ENCODE measurements around the gene TEX36.
"Not testable (repeated sequence)": the region's sequence is repeated elsewhere in the genome, so short reads cannot be mapped to it uniquely, and the experiment has no call there.

The TEX36 gene

GRCh38 chr10:125683063-125683462 lies at the start of gene TEX36:
Gene TEX36 (minus strand): TSS chr10:125683163. CDS start chr10:125682989, 174 bp downstream.
- DNase-seq (ENCODE audit: low read depth) = no peak

- no peak for DNase-seq (ENCODE audit: low read depth)
These were observed 44.5 kb upstream of the TEX36 start for GRCh38 chr10:125727436-125727835.

GRCh38 chr10:125726914-125727313 lies 44.0 kb upstream of the TEX36 start:
- DNase-seq (ENCODE audit: low read depth) = no peak

GRCh38 chr10:125722811-125723210 lies 39.8 kb upstream of the TEX36 start:
- DNase-seq (ENCODE audit: low read depth) = no peak

GRCh38 chr10:125721035-125721434 lies 38.1 kb upstream of the TEX36 start:
- no peak for DNase-seq (ENCODE audit: low read depth)

- no peak for DNase-seq (ENCODE audit: low read depth)
These were observed 37.0 kb upstream of the TEX36 start for GRCh38 chr10:125720002-125720382.

DNA sequence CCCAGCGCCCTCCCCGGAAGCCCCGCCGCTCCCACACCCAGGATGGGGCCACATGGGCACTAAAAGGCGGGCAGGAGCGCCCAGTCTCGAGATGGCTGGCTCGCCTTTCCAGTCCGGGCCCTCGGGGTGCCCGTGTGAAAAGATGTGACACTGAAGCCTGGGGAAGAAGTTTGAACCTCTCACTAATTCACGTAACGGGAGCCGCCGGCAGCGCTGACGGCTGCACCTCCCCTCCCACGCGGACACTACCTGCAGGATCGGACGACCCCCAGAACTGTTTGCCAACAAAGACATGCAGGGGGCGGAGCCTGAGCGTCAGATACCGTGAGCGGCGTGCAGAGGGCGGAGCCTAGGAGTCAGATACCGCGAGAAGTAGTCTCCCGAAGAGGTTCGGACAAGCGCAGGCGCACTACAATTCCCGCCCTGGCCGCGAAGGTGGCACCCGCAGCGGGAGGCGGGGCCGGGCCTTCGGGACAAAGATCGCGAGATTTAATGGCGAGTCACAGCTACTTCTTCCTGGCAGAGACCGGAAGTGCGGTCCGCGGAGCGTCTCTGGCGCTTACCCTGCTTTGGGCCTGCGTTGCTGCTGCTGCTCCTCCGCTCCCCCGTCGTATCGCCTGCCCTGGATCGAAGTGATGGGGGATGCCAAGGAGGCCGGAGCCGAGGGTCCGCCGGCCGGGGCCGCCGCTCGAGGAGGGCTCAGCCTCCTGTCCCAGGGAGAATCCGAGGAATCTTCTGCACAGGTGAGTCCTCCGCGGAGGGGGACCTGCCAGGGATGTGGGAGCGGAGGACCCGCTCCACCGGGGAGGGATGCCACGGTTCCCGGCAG lies 36.4 kb upstream of the TEX36 start, which contains the start of gene EDRF1:
Gene EDRF1 (plus strand): TSS at position 537 of the 829 bp plus-strand sequence. CDS start 99 bp downstream, at position 636.
- peak; percentile 98 for DNase-seq (ENCODE audit: low read depth)

DNA sequence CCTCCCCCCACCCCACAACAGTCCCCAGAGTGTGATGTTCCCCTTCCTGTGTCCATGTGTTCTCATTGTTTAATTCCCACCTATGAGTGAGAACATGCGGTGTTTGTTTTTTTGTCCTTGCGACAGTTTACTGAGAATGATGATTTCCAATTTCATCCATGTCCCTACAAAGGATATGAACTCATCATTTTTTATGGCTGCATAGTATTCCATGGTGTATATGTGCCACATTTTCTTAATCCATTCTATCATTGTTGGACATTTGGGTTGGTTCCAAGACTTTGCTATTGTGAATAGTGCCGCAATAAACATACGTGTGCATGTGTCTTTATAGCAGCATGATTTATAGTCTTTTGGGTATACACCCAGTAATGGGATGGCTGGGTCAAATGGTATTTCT lies 31.8 kb upstream of the TEX36 start:
- DNase-seq (ENCODE audit: low read depth) = not testable (repeated sequence)

GRCh38 chr10:125711110-125711750 lies 28.3 kb upstream of the TEX36 start:
- DNase-seq (ENCODE audit: low read depth) = no peak

- no peak for DNase-seq (ENCODE audit: low read depth)
These were observed 26.9 kb upstream of the TEX36 start for GRCh38 chr10:125709553-125710474.

- no peak for DNase-seq (ENCODE audit: low read depth)
These were observed 26.1 kb upstream of the TEX36 start for GRCh38 chr10:125708971-125709503.

DNA sequence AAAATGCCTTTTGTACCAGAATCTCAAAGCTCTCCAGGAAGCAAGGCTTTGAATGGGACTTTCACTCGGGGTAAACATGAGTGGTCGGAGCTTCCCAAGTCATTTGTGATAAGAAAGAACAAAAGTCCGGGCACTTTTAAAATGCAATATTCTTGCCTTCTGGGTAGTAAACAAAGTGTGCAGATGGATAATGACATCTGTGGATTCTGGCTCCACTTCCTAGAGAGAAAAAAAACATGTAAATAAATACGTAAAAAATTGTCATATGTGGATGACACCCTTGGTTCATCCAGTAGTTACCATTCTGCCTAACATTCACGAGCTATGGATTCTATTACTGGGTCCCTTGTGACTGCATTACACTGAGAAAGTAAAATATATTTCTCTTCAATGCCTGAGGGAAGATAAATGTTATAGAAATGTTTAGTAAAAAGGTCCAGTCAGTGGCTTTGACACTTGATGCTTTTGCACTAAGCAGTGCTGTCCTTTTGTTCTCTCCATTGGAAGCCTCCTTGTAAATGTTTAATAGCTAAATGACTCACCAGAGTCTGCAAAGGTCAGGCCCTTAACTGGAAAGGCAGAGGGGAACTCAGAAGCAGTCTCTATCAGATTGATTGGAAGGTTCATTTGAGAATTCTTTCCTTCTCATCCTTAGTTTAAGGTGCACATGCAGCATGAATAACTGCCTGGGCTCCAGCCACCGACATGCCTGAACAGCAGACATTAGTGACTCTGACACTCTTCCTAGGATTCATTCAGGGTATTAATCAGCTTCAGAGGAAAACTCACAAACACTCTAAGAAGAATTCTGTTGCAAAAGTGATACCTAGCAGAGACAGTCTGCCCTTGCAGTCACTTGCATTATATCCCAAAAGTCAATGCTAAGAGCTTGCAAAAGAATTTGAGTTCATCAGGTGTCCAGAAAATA lies 24.8 kb upstream of the TEX36 start:
- no peak for DNase-seq (ENCODE audit: low read depth)

DNA sequence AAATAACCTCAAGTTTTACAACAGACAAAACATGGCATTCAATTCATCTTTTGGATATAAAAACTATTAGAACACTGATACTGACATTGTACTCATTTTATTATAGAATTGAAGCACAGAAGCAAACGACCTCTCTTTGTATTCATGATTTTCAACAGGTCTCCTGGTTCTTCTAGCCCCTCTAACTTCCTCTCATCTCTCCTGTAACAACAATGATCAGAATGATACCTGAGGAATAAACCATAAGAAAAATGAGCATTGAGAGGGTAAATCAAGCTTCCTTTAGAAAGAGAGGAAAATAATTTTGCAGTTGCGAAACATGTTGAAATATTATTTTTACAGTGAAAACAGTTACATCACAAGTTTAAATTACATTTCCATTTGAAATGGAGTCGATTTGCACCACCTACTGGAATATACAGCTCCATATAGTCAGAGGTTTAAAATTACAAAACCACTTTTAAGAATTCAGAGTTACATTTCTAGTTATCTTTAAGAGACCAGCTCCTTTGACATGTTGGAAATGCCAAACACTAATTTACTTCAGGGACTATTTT lies 17.5 kb upstream of the TEX36 start:
- no peak for DNase-seq (ENCODE audit: low read depth)

DNA sequence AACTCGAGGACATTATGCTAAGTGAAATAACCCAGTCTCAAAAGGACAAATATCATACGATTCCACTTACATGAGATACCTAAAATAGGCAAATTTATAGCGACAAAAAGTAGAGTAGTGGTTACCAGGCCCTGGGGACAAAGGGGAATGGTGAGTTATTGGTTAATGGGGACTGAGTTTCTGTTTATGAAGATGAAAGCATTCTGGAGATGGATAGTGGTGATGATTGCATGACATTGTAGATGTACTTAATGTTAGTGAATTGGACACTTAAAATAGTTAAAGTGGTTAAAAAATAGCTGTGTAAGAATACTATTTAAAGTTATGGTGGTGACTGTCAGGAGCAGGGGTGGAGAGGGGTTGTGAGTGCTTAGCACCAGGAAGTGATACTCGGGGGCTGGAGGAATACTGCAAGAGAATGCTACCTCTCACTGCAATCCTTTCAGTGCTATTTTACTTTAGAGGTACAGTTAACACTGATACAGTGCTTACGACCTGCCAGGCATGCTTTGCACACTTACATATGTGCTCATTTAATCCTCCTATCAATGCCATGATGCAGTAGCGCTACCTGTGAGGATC lies 16.7 kb upstream of the TEX36 start:
- no peak for DNase-seq (ENCODE audit: low read depth)

DNA sequence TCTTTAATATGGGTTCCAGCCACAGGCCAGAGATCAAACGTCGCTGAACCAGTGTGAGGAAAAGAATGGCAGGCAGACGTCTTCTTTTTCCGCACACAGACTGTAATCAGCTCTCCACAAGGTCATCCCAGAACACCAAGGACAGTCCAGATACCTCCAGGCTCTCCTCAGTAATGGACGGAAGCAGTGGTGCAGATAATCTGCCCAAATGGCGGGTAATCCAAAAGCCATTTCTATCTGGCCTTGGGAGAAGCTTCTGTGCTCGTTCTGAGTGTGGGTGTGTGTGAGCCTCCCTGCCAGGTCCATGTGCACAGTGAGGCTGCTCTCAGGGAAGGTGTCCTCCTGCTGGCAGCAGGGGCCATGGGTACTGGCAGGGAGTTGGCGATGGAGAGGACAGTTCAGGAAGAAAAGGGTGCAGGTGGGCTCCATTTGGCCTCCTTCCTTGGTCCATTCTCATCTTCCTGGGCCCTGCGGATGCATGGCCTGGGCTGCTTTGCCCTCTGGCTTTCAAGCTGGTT lies 15.6 kb upstream of the TEX36 start:
- DNase-seq (ENCODE audit: low read depth) = no peak

GRCh38 chr10:125696884-125697283 lies 13.9 kb upstream of the TEX36 start:
- DNase-seq (ENCODE audit: low read depth) = not testable (repeated sequence)

- no peak for DNase-seq (ENCODE audit: low read depth)
These were observed 11.9 kb upstream of the TEX36 start for GRCh38 chr10:125694883-125695282.

DNA sequence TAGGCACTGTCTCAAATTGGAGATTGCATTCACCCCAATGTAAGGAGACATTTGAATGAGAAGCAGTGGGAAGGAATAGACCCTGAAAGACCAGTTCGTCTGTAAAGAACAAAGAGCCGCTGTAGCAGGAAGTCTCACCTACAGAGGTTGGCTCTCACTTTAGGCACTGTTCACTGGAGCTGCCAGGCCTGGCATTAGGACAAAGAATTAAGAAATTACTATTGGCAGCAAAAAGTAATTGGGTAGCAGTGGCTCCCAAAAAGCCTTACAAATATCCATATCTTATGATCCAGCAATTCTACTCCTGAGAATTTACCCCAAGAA lies 10.5 kb upstream of the TEX36 start:
- no peak for DNase-seq (ENCODE audit: low read depth)

GRCh38 chr10:125692601-125693523 lies 9.9 kb upstream of the TEX36 start:
- no peak for DNase-seq (ENCODE audit: low read depth)

All from activated gamma-delta T cell treated with anti-CD3 and anti-CD28 coated beads, Interleukin-2, amount 50 U/mL, for 16 hours (primary cell).